Measurements from ENCODE around the gene ACP3.

ACP3 gene

GRCh38 chr3:132283916-132284405, 33.2 kb upstream of the ACP3 start:
- TF ChIP-seq, protein P1, sequence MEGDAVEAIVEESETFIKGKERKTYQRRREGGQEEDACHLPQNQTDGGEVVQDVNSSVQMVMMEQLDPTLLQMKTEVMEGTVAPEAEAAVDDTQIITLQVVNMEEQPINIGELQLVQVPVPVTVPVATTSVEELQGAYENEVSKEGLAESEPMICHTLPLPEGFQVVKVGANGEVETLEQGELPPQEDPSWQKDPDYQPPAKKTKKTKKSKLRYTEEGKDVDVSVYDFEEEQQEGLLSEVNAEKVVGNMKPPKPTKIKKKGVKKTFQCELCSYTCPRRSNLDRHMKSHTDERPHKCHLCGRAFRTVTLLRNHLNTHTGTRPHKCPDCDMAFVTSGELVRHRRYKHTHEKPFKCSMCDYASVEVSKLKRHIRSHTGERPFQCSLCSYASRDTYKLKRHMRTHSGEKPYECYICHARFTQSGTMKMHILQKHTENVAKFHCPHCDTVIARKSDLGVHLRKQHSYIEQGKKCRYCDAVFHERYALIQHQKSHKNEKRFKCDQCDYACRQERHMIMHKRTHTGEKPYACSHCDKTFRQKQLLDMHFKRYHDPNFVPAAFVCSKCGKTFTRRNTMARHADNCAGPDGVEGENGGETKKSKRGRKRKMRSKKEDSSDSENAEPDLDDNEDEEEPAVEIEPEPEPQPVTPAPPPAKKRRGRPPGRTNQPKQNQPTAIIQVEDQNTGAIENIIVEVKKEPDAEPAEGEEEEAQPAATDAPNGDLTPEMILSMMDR (IDR thresholded peaks at IDR 0.05; ENCODE audit: control insufficient read depth, insufficient read depth, low read depth, low read length, missing control alignments) = no peak
- no peak overlapping the region for H3K4me3 ChIP-seq (ENCODE audit: control insufficient read depth, low read depth, low read length)
- DNase-seq (ENCODE audit: low read depth) = no peak

- H3K4me3 ChIP-seq (ENCODE audit: control insufficient read depth, low read depth, low read length) = no peak overlapping the region
- DNase-seq (ENCODE audit: low read depth) = no peak
- TF ChIP-seq, protein P1 (IDR thresholded peaks at IDR 0.05; ENCODE audit: control insufficient read depth, insufficient read depth, low read depth, low read length, missing control alignments) = no peak
These were observed 32.2 kb upstream of the ACP3 start for GRCh38 chr3:132284781-132285619.

GRCh38 chr3:132285620-132285945, 31.6 kb upstream of the ACP3 start:
- DNase-seq (ENCODE audit: low read depth) = no peak
- TF ChIP-seq, protein P1 (IDR thresholded peaks at IDR 0.05; ENCODE audit: control insufficient read depth, insufficient read depth, low read depth, low read length, missing control alignments) = no peak
- no peak overlapping the region for H3K4me3 ChIP-seq (ENCODE audit: control insufficient read depth, low read depth, low read length)

DNA sequence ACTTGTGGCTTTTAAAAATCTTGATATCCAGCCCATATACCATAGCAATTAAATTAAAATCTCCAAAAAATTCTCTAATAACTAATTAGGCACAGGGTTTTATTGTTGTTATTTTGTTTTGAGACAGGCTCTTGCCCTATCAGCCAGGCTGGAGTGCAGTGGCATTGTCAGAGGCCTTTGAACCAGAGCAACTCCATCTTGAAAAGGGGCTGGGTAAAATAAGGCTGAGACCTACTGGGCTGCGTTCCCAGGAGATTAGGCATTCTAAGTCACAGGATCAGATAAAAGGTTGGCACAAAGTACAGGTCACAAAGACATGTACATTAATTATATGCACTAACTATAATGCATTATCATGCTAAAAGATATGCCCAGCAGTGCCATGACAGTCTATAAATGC, 31.2 kb upstream of the ACP3 start:
- no peak overlapping the region for H3K4me3 ChIP-seq (ENCODE audit: control insufficient read depth, low read depth, low read length)
- TF ChIP-seq, protein P1 (IDR thresholded peaks at IDR 0.05; ENCODE audit: control insufficient read depth, insufficient read depth, low read depth, low read length, missing control alignments) = no peak
- no peak for DNase-seq (ENCODE audit: low read depth)

GRCh38 chr3:132288357-132288756, 28.9 kb upstream of the ACP3 start:
- DNase-seq (ENCODE audit: low read depth) = no peak
- TF ChIP-seq, protein P1 (IDR thresholded peaks at IDR 0.05; ENCODE audit: control insufficient read depth, insufficient read depth, low read depth, low read length, missing control alignments) = no peak
- no peak overlapping the region for H3K4me3 ChIP-seq (ENCODE audit: control insufficient read depth, low read depth, low read length)

GRCh38 chr3:132289316-132289715, 27.9 kb upstream of the ACP3 start:
- TF ChIP-seq, protein P1 (IDR thresholded peaks at IDR 0.05; ENCODE audit: control insufficient read depth, insufficient read depth, low read depth, low read length, missing control alignments) = no peak
- DNase-seq (ENCODE audit: low read depth) = no peak
- H3K4me3 ChIP-seq (ENCODE audit: control insufficient read depth, low read depth, low read length) = no peak overlapping the region

Measured in AG09309 (cell line).